CD4-positive, alpha-beta T cell (primary cell): ENCODE measurements around the gene TNS3. TPM values are rescaled to one million over a fixed set of nuclear protein-coding genes. Genes with fewer than 3 reads are reported as not detected.

Experiments
- ATAC-seq: fragments of 200-7000 bp; cut with Tn5 transposase; one replicate; pipeline ENCODE4 v1.10.0; 2022; ENCODE audit warnings: mild to moderate bottlenecking; ENCODE audit not compliant: poor library complexity
- CTCF ChIA-PET: fragments of 350-600 bp; sonication (Branson Sonifier 250); formaldehyde crosslinking; loops from one replicate; lab custom pipeline; 2021; ENCODE audit warnings: antibody characterized with exemption, inconsistent platforms; lab: Charles Lee
- POLR2A ChIA-PET: fragments of 350-600 bp; sonication (Branson Sonifier 250); formaldehyde crosslinking; loops from one replicate; lab custom pipeline; 2021; ENCODE audit warnings: antibody characterized with exemption, inconsistent platforms; lab: Charles Lee
- DNase-seq, 14 experiments: peaks; one replicate each; pipeline ENCODE4 v3.0.0-alpha.2; 2013 to 2020; ENCODE audit warnings: mixed read lengths in 2 of 14
- H3K27ac ChIP-seq, 2 donors: one replicate each; pipeline versions ENCODE4 v1.5.1 to v1.7.0; 2013; ENCODE audit warnings: low read length in 2 of 2, low read depth in 1 of 2, mild to moderate bottlenecking in 1 of 2
- H3K27me3 ChIP-seq, 2 experiments: 1 replicate in 1 of 2; 2 replicates in 1 of 2; pipeline versions ENCODE4 v1.6.1 to v1.7.0; 2013; ENCODE audit warnings: low read length in 2 of 2, control low read depth in 1 of 2, mild to moderate bottlenecking in 1 of 2, moderate library complexity in 1 of 2; ENCODE audit not compliant: insufficient read depth in 2 of 2, control insufficient read depth in 1 of 2
- H3K36me3 ChIP-seq: one replicate; pipeline ENCODE4 v1.6.1; 2013; ENCODE audit warnings: low read length, control low read depth; ENCODE audit not compliant: insufficient read depth
- H3K4me1 ChIP-seq: one replicate; pipeline ENCODE4 v1.6.1; 2013; ENCODE audit warnings: low read length, control low read depth; ENCODE audit not compliant: insufficient read depth
- H3K4me3 ChIP-seq: one replicate; pipeline ENCODE4 v1.5.1; 2013; ENCODE audit warnings: mild to moderate bottlenecking, low read length, moderate library complexity
- H3K9me3 ChIP-seq, 2 experiments: 1 replicate in 1 of 2; 2 replicates in 1 of 2; pipeline versions ENCODE4 v1.6.1 to v1.7.0; 2013; ENCODE audit warnings: low read length in 2 of 2, mild to moderate bottlenecking in 2 of 2, control low read depth in 1 of 2, moderate library complexity in 1 of 2; ENCODE audit not compliant: control insufficient read depth in 1 of 2, insufficient read depth in 1 of 2
- H3K27ac Mint-ChIP-seq: one replicate; pipeline ENCODE4 v1.8.0; 2020; ENCODE audit warnings: mixed read lengths
- H3K27me3 Mint-ChIP-seq: one replicate; pipeline ENCODE4 v1.8.0; 2021; ENCODE audit warnings: mixed read lengths
- H3K36me3 Mint-ChIP-seq: one replicate; pipeline ENCODE4 v1.8.0; 2021; ENCODE audit warnings: low read depth, mixed read lengths
- H3K4me1 Mint-ChIP-seq: one replicate; pipeline ENCODE4 v1.8.0; 2021; ENCODE audit warnings: low read depth, mixed read lengths
- H3K4me3 Mint-ChIP-seq: one replicate; pipeline ENCODE4 v1.8.0; 2020; ENCODE audit warnings: mild to moderate bottlenecking, mixed read lengths
- H3K9me3 Mint-ChIP-seq: one replicate; pipeline ENCODE4 v1.8.0; 2020; ENCODE audit warnings: mixed read lengths
- CTCF ChIP-seq: fragments of 200-600 bp; IDR thresholded peaks from one replicate; pipeline ENCODE4 v1.8.0; 2022; ENCODE audit warnings: antibody characterized with exemption, mild to moderate bottlenecking
- intact Hi-C, 2 experiments: fragments of 100-400 bp; cut with DNase I in 1 of 2; cut with micrococcal nuclease in 1 of 2; formaldehyde crosslinking; loops; one replicate each; pipeline versions ENCODE4 v1.15.1 to v1.9.0; 2023 to 2025; cut with DNase I, micrococcal nuclease
- total RNA-seq, 174 experiments: library from RNA in 2 of 174; stranded (reverse) in 2 of 174; gene quantifications; one replicate each; pipeline ENCODE4 v1.2.3 and lab custom pipeline; 2021 to 2026

The TNS3 gene
- total RNA-seq, 2 experiments from 2014 or later: 0.16 to 0.47 TPM

- H3K4me3 Mint-ChIP-seq: no peak overlapping the region
- H3K4me1 Mint-ChIP-seq: no peaks in the 10 kb centered on the region
- Histone ChIP-seq H3K27ac (no peak overlapping the region), H3K4me3 (no peak overlapping the region), H3K36me3 (no peaks in the 10 kb centered on the region), H3K9me3 (peaks cover 0 to 5% of the 10 kb centered on the region in 2 experiments), H3K4me1 (no peaks in the 10 kb centered on the region), H3K27me3 (peaks cover 0 to 2% of the 10 kb centered on the region in 2 experiments)
- H3K27ac Mint-ChIP-seq: no peak overlapping the region
- DNase-seq: no peak
- H3K36me3 Mint-ChIP-seq: no peaks in the 10 kb centered on the region
- no peak for TF ChIP-seq CTCF
- ChIA-PET CTCF (no interaction called here), POLR2A (no interaction called here)
- H3K27me3 Mint-ChIP-seq: no peaks in the 10 kb centered on the region
- ATAC-seq: no peak
- no peaks in the 10 kb centered on the region for H3K9me3 Mint-ChIP-seq
- intact Hi-C loops: no loop called here
Observed at GRCh38 chr7:47460251-47460989, 121.5 kb downstream of the TNS3 start.

- Mint-ChIP-seq H3K4me3 (no peak overlapping the region), H3K9me3 (no peaks in the 10 kb centered on the region), H3K4me1 (no peaks in the 10 kb centered on the region), H3K36me3 (no peaks in the 10 kb centered on the region), H3K27me3 (no peaks in the 10 kb centered on the region), H3K27ac (no peak overlapping the region)
- no peak for TF ChIP-seq CTCF
- DNase-seq (no peak), ATAC-seq (no peak)
- Histone ChIP-seq H3K36me3 (no peaks in the 10 kb centered on the region), H3K27me3 (no peaks in the 10 kb centered on the region), H3K9me3 (peaks cover 0 to 11% of the 10 kb centered on the region in 2 experiments), H3K27ac (no peak overlapping the region), H3K4me3 (no peak overlapping the region), H3K4me1 (no peaks in the 10 kb centered on the region)
- ChIA-PET POLR2A (no interaction called here), CTCF (no interaction called here)
- intact Hi-C loops: no loop called here
Observed at GRCh38 chr7:47458486-47458885, 123.4 kb downstream of the TNS3 start.

- H3K27me3 Mint-ChIP-seq: no peaks in the 10 kb centered on the region
- Histone ChIP-seq H3K4me3 (no peak overlapping the region), H3K9me3 (peaks cover 0 to 13% of the 10 kb centered on the region in 2 experiments), H3K36me3 (no peaks in the 10 kb centered on the region), H3K4me1 (no peaks in the 10 kb centered on the region), H3K27ac (no peak overlapping the region), H3K27me3 (no peaks in the 10 kb centered on the region)
- no peak overlapping the region for H3K27ac Mint-ChIP-seq
- no peaks in the 10 kb centered on the region for H3K36me3 Mint-ChIP-seq
- no peak for DNase-seq
- ChIA-PET CTCF (no interaction called here), POLR2A (no interaction called here)
- no peak for ATAC-seq
- H3K4me3 Mint-ChIP-seq: no peak overlapping the region
- no peak for TF ChIP-seq CTCF
- H3K9me3 Mint-ChIP-seq: no peaks in the 10 kb centered on the region
- no peaks in the 10 kb centered on the region for H3K4me1 Mint-ChIP-seq
- intact Hi-C loops: no loop called here
Observed at GRCh38 chr7:47458057-47458456, 123.9 kb downstream of the TNS3 start.
